HG03097 (cell line): ENCODE measurements around the gene PACS1.

ENCODE experiments used
- ATAC-seq: cut with Tn5 transposase; IDR thresholded peaks from one replicate; pipeline ENCODE4 v1.9.1; 2021; ENCODE audit not compliant: unreplicated experiment, low FRiP score

The PACS1 gene

DNA sequence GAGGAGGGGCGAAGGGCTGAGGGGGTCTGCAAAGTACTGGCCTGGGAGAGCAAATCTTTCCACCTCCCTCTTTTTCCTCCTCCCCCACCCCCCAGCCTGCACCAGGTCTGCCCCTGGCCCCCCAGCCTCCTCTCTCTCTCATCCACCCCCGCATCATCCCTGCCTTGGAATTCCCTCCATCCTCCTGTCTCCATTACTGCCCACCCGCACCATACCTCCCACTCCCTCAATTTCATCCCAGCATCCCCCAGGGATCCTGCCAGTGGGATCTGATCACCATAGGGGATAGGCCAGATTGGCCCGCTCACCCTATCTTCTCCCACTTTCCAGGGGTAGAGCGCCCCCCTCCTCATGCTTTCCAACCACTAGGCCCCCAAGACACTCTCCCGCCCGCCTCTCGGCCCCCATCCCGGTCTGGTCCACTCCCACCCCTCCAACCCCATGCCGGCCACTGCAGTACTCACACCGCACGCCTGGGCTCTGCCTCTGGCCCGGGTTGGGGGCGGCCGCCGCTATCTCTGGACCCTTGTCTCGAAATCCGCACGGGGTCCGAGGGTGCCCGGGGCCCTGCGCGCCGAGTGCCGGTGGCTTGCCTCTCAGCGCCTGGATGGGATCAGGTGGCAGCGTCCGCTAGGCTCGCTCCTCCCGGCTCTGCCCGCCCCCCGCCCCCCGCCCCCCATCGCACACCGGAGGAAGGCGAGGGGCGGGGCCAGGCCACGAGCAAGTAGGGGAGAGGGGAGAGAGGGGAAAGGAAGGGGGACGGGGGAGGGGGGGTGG lies 21.3 kb upstream of the PACS1 start, which contains the start of gene GAL3ST3:
TSS of gene GAL3ST3 (minus strand) at position 615 of the 777 bp plus-strand sequence. CDS start 3,746 bp downstream, outside the sequence.
- ATAC-seq: no peak

DNA sequence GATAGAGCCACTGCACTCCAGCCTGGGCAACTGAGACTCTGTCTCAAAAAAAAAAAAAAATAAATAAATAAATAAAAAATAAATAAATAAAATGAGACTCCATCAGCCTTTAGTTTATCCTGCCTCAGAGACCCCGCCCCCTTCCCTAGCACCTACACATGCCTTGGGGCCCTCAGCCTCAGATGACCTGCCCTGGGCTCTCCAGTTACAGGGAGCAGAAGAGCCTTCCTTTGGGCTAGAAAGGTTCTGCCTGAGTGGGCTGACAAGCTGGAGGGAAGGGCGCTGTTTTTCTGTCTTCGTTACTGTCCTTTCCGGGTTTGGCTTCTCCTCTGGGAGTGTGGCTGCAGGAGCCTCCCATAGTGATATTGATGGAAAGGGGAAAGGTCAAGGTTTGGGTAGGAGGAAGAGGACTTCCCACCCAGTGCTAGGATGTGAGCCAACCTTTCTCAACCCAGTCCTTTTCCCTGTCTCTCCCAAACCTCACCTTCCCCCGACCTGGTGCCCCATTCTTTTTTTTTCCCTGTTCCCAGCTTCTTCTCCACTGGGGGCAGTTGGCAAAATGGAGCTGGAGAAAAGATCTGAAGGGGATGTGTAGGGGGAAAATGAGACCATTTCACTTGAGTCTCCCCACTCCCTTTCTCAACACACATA lies 19.4 kb upstream of the PACS1 start:
- ATAC-seq: no peak

DNA sequence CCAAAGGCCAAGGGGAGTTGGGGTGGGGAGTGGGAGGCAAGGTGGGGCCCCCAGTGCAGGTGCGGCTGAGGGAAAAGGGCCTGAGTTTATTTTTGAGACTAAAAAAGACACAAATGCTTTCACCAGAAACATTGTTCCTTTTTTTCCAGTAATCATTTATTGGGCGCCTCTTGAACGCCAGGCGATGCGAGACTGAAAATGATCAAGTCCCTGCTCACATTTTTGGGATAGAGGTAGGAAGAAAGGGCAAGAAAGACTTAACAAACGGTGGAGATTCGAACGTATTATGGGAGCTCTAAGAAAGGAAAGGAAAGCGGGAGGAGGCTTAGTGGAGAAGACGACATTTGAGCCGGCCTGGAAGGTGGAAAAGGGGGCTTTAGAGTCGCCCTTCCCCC lies 18.7 kb upstream of the PACS1 start:
- ATAC-seq: no peak

- ATAC-seq: peak; percentile 91
Observed at GRCh38 chr11:66051766-66052663, 18.1 kb upstream of the PACS1 start, which contains the start of gene SF3B2. Gene SF3B2, plus strand, starts transcription at chr11:66052364. Its CDS starts 21 bp downstream, at chr11:66052385.

DNA sequence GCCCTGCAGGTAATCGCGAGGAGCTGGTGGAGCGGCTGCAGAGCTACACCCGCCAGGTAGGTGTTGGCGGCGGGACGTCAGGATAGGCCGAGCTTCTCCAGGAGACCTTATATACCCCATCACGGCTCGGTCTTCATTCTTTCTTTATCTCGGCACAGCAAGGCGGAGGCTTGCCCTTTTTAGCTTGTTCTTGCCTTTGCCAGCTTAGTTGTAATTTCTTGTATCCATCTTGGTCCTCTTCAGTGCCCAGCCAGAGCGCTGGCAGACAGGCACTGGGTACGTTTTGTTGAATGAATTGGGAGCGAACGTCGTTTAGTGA lies 17.4 kb upstream of the PACS1 start:
- no peak for ATAC-seq

DNA sequence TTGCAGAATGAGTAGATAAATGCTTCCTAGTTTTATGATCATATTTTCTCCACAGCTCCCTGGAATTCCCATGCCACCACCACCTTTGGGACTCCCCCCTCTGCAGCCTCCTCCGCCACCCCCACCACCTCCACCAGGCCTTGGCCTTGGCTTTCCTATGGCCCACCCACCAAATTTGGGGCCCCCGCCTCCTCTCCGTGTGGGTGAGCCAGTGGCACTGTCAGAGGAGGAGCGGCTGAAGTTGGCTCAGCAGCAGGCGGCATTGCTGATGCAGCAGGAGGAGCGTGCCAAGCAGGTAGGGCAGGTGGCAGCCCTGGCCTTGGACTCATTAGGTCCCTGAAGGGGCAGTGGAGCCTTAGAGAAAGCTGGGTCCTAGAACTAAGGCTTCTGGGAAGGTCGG lies 15.1 kb upstream of the PACS1 start:
- no peak for ATAC-seq

DNA sequence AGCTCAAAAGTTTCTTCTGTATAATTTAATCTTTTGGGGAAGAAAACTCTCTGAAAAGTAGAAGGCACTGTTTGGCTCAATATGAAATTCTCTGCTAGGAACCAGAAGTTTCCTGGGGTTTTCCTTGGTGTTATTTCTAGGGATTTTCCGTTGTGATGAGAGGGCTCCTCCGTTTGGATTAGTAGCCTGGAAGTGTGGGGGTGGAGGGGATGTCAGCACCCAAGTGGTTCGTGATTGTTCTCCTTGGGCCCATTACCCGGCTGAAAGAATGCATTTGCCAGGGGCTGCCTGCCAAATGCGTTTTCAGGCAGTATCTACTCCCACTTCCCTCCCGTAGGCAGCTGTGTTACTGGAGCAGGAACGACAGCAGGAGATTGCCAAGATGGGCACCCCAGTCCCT lies 13.6 kb upstream of the PACS1 start:
- ATAC-seq: no peak

DNA sequence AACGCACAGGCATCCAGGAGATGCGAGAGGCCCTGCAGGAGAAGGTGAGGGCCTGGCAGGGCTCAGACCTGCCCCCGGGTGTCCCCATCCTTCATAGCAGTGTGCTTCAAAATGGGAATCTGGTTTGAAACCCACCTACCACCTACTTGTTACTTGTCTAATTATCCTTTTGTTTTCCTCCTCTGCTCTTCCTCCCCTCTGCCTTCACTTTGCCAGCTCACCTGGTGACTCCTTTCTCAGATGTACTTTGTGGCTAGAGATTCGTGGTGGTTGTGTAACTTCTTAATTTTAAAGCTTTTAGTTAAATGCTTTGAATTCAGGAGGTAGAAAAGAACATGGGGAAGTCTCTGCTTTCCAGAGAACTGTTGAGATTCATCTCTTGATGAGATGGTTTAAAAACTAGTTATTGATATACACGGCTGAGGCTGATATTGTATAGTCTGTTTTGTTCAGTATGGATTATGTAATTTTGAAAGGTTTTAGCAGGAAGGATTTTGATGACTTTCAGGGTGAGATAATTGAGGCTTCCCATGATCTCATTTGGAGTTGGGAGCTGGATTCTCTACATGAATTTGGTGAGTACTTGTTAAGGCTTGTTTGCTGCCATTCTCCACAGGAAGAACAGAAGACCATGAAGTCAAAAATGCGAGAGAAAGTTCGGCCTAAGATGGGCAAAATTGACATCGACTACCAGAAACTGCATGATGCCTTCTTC lies 9.9 kb upstream of the PACS1 start:
- no peak for ATAC-seq

DNA sequence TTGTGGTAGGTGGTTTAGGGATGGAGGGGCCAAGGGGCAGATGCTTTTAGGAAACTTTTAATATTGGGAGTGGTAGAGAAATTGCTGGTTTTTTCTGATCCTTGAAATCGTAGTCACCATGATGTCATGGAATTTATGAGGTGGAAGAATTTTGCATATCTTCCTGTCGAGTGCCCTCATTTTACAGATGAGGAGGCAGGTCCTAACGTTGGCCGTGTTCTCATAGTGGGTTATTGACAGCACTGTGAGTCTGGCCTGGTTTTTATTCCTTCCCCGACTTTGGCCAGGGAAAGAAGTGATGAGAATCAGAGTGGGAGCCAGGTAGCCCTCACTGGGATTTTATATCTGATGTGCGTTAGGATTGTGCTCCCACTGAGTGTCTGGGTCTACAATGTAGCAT lies 8.8 kb upstream of the PACS1 start:
- ATAC-seq: no peak

DNA sequence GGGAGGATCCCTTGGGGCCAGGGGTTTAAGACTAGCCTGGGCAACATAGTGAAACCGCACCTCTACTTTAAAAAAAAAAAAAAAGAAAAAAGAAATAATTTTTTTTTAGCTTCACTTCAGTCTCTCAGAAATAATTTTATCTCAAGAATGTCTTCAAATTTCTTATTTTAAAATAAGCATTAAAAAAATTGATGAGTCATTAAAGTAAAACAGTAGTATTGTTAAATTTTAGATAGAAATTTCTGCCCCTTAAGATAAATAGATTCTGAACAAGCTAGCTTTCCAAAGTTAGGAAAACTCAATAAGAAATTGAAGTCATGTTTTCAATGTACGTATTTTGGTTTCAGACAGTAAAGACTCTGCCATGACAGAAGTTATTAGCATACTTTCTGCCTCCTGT lies 7.7 kb upstream of the PACS1 start:
- no peak for ATAC-seq

- no peak for ATAC-seq
Observed at GRCh38 chr11:66063900-66064299, 6.2 kb upstream of the PACS1 start.

DNA sequence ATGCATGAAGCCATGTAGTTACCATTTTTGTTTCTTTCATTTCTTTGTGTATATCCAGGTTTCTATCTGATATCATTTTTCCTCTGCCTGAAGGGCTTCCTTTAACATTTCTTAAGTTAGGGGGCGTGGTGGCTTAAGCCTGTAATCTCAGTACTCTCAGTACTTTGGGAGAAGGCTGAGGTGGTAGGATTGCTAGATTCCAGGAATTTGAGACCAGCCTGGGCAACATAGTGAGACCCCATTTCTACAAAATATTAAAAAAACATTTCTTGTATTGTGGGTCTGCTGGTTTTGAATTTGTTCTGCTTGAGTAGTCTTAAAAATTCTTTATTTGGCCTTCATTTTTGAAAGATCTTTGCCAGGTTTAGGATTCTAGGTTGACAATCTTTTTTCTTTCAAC lies 5.5 kb upstream of the PACS1 start:
- ATAC-seq: no peak

DNA sequence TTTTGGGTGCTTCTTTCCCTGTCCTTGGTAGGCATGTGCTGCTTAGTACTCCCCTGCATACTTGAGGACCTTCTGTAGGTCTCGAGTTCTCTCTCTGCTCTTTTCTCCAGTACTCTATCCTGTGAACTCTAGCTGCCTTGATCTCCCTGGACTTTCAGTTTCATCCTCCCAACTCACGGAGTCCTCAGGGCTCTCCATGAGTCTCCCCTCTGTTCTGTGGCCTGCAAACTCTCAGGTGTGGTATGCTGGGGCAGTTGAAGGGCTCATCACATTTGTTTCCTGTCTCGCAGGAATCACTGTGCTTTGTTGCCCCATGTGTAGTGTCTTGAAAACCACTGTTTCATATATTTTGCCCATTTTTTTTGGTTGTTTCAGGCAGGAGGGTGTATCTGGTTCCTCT lies 3.3 kb upstream of the PACS1 start:
- ATAC-seq: no peak

DNA sequence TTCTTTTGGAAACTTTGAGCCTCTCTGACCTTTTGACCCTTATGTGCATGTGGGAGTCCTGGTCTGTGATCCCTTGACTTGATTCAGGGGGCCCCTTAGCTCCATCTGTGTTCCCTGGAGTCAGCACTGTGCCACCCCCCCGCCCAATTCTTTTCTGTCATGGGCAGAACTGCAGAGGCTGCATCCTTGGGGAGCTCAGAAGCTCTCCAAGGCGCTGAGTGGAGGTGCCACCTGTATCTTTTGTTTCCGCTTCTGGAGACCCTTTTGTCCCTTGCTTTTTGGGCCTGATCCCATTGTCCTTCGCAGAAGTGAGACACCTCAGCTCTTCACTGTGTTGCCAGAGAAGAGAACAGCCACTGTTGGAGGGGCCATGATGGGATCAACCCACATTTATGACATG lies 2.4 kb upstream of the PACS1 start:
- no peak for ATAC-seq

GRCh38 chr11:66068154-66068821 lies 1.8 kb upstream of the PACS1 start:
- no peak for ATAC-seq

- ATAC-seq: no peak
Observed at GRCh38 chr11:66068923-66069714, 953 bp upstream of the PACS1 start.

DNA sequence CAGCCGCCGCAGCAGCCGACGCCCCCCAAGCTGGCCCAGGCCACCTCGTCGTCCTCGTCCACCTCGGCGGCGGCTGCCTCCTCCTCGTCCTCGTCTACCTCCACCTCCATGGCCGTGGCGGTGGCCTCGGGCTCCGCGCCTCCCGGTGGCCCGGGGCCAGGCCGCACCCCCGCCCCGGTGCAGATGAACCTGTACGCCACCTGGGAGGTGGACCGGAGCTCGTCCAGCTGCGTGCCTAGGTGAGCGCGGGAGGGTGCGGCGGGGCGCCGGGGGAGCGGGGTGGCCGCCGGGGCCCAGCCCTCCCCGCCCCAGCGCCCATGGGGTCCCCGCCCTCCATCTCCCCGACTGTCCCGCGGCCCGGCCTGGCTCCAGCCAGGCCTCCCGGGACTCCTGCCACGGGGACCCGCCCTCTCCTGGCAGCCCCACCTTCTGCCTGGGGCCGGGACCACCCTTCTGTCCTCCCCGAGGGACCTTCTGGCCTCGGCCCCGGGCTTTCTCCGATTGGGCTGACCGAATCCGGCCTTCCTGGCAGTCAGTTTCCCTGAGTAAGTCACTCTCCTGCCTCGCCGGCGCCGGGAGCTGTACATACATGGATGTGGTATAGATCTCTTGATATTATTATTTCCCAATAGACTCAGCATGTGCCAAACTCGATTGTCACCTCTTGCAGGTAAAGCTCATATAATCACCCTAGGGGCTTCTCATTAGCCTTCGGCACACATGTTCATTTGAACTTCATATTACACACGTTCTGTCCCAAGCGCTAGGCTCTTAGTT lies 720 bp downstream of the PACS1 start:
- no peak for ATAC-seq

- no peak for ATAC-seq
Observed at GRCh38 chr11:66071381-66071801, 1.3 kb downstream of the PACS1 start.

- no peak for ATAC-seq
Observed at GRCh38 chr11:66072081-66072480, 2.0 kb downstream of the PACS1 start.
